GM12864 (cell line): Measurements from ENCODE around the gene C3orf52.

Experiments
- DNase-seq: peaks from one replicate; pipeline ENCODE4 v3.0.0-alpha.2; 2011; ENCODE audit warnings: low read depth
- H3K4me3 ChIP-seq: 2 replicates; pipeline ENCODE4 v1.5.1; 2011; ENCODE audit warnings: mild to moderate bottlenecking, low read depth, low read length, control low read depth
- TF ChIP-seq, protein P1 (sequence below): IDR thresholded peaks from 2 replicates; pipeline ENCODE4 v1.5.1; 2011; ENCODE audit warnings: low read depth, mild to moderate bottlenecking, moderate library complexity, low read length, control low read depth, inconsistent platforms; ENCODE audit errors: missing control alignments

Gene C3orf52

DNA sequence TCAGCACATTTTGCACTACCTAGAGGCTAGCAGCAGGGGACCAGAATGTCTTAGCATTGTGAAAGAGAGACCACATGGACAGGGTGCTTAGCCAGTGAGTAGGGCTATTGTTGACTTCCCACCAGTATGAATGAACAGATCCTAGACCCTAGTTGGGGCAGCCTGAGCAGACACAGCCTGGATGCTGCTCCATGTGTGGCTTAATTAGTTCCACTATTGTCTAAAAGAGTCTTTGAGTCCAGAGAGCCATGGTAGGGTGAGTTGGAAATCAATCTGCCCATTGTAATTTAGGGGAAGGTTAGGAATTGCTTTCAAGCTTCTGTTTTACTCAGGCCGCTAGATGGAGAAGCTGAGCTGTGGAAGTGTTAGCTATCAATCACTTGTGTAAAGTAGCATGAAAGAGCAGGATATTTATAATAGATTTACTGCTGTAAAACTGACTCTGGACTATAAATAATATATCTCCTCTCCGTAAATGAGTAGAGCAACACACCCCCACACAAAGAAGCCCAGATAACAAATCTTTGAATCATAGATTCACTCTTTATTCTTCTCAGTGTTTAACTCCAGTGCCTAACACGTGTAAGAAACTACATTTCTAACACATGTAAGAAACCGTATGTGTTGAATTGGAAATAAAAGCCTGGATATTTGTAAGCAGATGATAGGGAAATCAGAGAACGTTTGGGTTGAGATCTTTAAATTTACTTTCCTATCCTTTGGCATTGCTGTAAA is 50.9 kb downstream of the C3orf52 start:
- H3K4me3 ChIP-seq, result no peak overlapping the region
- DNase-seq, result no peak

DNA sequence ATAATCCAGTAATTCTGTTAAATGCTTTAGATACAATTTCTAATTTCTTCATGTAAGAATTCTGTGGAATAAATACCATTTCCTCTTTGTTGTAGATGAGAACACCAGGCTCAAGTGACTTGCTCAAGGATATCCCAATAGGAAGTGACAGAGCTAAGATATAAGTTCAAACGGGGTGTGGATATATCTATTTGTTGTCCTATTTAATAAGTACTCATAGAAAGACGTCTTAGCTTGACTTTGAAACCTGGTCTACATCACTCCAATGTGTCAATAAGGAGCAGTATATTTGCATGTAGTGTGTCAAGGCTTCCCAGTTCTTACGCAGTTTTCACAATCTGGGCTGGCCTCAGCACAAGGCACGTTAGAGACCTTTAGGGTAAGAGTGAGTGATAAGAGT is 51.6 kb downstream of the C3orf52 start:
- no peak overlapping the region for H3K4me3 ChIP-seq
- DNase-seq, result no peak
- TF ChIP-seq, protein P1, sequence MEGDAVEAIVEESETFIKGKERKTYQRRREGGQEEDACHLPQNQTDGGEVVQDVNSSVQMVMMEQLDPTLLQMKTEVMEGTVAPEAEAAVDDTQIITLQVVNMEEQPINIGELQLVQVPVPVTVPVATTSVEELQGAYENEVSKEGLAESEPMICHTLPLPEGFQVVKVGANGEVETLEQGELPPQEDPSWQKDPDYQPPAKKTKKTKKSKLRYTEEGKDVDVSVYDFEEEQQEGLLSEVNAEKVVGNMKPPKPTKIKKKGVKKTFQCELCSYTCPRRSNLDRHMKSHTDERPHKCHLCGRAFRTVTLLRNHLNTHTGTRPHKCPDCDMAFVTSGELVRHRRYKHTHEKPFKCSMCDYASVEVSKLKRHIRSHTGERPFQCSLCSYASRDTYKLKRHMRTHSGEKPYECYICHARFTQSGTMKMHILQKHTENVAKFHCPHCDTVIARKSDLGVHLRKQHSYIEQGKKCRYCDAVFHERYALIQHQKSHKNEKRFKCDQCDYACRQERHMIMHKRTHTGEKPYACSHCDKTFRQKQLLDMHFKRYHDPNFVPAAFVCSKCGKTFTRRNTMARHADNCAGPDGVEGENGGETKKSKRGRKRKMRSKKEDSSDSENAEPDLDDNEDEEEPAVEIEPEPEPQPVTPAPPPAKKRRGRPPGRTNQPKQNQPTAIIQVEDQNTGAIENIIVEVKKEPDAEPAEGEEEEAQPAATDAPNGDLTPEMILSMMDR, result no peak

More for the DNA sequence above, 50.9 kb downstream of the C3orf52 start:
- TF ChIP-seq, protein P1, result peak; percentile 78

GRCh38 chr3:112138219-112138969 is 52.2 kb downstream of the C3orf52 start:
- no peak for DNase-seq
- TF ChIP-seq, protein P1, result no peak
- no peak overlapping the region for H3K4me3 ChIP-seq

DNA sequence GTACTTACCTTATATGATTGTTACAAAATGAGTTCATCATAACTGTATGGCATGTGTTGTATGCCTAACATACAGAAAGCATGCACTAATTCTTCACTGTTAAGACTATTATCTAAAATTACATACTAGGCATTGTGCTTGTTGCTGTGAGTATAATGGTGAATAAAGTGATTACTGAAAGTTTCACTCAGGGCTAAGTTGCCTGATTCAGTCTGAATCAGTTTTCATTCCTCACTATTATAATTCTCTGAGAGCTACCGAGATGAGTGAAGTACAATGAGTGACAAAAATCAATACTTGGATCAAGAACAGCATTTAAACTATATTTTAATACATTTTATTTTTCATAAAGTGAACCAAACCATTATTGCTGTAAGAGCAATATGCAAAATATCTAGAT is 54.4 kb downstream of the C3orf52 start:
- H3K4me3 ChIP-seq, result no peak overlapping the region
- no peak for DNase-seq
- TF ChIP-seq, protein P1, result no peak

DNA sequence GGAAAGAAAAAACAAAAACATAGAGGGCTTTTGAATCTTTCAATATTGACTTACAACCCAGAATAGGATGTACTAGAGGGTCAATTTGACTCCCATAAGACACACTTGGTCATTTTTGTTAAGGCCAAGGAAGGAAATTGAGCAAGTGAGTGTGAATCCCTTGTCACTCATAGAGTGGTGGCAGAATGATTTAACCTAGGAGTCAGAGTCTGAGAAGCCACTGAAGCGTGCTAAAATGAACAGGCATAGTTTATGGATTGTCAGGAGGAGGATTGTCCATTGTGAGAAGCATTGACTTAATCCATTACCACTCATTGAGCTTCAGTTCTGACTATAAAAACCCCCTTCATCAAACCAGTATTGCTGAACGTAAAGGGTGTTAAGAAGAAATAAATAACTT is 55.1 kb downstream of the C3orf52 start:
- H3K4me3 ChIP-seq, result no peak overlapping the region
- TF ChIP-seq, protein P1, result no peak
- no peak for DNase-seq

- TF ChIP-seq, protein P1, result no peak
- H3K4me3 ChIP-seq, result no peak overlapping the region
- DNase-seq, result no peak
Observed at GRCh38 chr3:112143251-112143650, 57.1 kb downstream of the C3orf52 start.
